Bronchial epithelial cell (primary cell): ENCODE data around the gene CELF2. TPM values are rescaled to one million over a fixed set of nuclear protein-coding genes. Genes with fewer than 3 reads are reported as not detected.

Experiments
- DNase-seq: peaks from one replicate; pipeline ENCODE4 v3.0.0-alpha.2; 2010; ENCODE audit warnings: low read depth
- FAIRE-seq: peaks from 2 replicates; lab custom pipeline; 2011; peaks lifted over from hg19 to GRCh38; lab: Jason Lieb, UNC
- H3K27me3 ChIP-seq: 2 replicates; pipeline ENCODE4 v1.5.1; 2011; ENCODE audit warnings: low read length; ENCODE audit not compliant: control insufficient read depth, insufficient read depth
- H3K36me3 ChIP-seq: 2 replicates; pipeline ENCODE4 v1.5.1; 2011; ENCODE audit warnings: low read length; ENCODE audit not compliant: control insufficient read depth, insufficient read depth
- H3K4me3 ChIP-seq: 2 replicates; pipeline ENCODE4 v1.5.1; 2011; ENCODE audit warnings: mild to moderate bottlenecking, low read depth, low read length, control low read depth
- total RNA-seq: library from RNA; depleted of rRNA; stranded (reverse); fragments of >200 nt; gene quantifications from 2 replicates; pipeline ENCODE4 v1.2.1, GENCODE V29; 2014
- TF ChIP-seq, protein P1 (sequence below): IDR thresholded peaks from 2 replicates; pipeline ENCODE4 v1.5.1; 2011; ENCODE audit warnings: mild to moderate bottlenecking, moderate library complexity, low read length, control low read depth, inconsistent platforms; ENCODE audit not compliant: insufficient read depth, severe bottlenecking

Gene CELF2
- total RNA-seq, 1 donor from 2014 or later = 2.1 TPM

DNA sequence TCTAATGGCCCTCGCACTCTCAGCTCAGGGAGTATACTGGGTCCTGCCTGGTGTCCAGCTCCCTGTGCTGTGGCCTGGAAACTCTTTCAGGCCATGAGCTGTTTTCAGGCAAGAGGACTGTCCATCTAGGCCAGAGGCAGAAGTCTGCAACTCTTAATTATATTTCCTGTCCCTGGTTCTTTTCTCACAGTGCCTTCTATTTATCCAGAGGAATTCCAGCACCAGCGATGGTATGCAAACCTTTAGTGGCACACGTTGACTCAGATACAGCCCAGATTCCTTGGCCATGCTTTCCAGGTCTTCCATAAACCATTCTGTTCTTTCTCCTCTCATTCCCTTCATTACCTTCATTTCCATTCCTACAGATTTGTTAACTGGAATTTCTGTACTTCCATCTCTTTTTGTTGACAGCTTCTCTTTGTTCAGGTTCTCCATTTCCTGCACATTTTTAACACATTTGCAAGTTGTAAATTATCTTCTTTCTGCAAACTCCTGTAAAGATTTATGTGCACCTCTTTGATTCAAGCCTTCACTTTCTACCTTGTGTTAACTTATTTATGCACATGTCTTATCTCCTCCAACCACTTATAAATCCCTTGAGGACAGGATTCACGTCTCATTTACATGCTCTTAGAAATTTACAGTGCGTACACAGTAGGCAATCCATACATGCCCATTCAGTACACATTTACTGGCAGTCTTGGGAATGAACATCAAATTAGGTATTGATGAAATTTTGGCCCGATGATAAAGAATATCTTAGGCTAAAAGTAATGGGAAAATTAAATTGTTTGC lies 172.1 kb downstream of the CELF2 start:
- Histone ChIP-seq H3K4me3 (no peak overlapping the region), H3K27me3 (no peaks in the 10 kb centered on the region), H3K36me3 (no peaks in the 10 kb centered on the region)
- FAIRE-seq (peak; percentile 36), DNase-seq (no peak)
- TF ChIP-seq, protein P1, sequence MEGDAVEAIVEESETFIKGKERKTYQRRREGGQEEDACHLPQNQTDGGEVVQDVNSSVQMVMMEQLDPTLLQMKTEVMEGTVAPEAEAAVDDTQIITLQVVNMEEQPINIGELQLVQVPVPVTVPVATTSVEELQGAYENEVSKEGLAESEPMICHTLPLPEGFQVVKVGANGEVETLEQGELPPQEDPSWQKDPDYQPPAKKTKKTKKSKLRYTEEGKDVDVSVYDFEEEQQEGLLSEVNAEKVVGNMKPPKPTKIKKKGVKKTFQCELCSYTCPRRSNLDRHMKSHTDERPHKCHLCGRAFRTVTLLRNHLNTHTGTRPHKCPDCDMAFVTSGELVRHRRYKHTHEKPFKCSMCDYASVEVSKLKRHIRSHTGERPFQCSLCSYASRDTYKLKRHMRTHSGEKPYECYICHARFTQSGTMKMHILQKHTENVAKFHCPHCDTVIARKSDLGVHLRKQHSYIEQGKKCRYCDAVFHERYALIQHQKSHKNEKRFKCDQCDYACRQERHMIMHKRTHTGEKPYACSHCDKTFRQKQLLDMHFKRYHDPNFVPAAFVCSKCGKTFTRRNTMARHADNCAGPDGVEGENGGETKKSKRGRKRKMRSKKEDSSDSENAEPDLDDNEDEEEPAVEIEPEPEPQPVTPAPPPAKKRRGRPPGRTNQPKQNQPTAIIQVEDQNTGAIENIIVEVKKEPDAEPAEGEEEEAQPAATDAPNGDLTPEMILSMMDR = no peak

DNA sequence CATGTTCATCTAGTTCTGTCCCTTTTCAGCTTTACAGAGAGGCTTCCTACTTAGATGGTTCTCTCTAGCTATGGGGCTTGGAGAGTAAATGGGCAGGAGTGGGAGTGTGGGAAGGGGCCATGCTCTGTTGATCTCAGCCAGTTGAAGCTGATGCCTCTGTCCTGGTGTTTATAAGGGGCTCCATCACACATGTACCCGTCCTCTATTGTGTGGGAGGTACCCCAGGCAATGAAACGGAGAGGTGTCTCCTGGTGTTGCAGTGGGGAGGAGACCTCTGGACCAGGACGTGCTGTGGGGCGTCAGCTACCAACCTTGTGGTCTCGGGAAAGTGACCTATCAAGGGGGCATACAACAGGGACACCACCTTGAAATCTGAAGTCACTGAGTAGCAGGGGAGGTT lies 173.5 kb downstream of the CELF2 start:
- TF ChIP-seq, protein P1 = no peak
- H3K4me3 ChIP-seq = no peak overlapping the region
- no peaks in the 10 kb centered on the region for H3K27me3 ChIP-seq
- DNase-seq (no peak), FAIRE-seq (no peak)
- no peaks in the 10 kb centered on the region for H3K36me3 ChIP-seq

DNA sequence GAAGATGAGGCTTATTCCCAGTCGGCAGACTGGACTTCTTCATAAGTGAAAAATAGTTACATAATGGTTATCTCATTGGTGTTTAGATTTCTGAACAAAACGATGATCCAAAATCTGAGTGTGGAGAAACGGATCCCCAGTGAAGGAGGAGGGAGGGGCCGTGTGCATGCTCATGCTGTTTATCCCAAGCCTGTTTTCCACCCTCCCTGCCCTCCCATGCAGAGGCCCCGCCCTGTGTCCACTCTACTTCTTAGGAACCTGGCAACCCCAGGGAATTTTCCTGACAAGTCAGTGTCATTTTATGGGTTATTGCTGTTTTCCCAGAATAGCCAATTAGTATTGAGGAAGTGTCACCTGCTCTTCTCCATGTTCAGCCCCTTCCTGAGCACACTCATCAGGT lies 174.0 kb downstream of the CELF2 start:
- TF ChIP-seq, protein P1 = no peak
- Histone ChIP-seq H3K4me3 (no peak overlapping the region), H3K36me3 (no peaks in the 10 kb centered on the region), H3K27me3 (no peaks in the 10 kb centered on the region)
- FAIRE-seq (peak; percentile 52), DNase-seq (no peak)

DNA sequence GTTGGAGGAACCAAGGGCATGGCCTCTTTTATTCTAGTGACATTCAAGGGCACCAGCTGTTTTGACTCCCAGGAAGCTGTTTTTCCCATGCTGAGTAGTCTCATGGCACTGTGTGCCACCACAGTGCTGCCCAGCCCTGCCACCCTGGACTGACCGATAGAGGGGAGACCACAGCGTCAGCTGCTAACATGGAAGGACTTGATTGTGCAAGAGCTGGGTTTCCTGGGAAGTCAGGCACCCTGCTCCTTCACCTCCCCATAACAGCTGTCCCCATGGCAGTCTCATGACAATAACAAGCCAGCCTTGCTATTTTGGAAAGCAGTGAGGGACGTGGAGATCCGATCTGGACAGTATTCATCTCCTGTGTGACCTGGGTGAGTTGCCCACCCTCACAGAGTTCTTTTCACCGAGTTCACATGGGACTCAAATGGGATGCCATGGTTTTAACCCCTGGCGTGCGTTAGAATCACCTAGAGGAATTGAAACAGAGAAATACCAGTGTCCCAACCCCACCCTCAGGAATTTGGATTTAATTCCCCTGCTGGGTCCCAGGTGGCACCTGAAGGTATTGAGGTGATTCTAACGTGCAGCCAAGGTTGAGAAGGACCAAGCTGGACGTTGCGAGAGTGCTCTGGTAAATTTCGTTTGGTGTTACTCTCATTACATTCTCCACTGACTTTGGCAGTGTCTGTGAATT lies 174.8 kb downstream of the CELF2 start:
- TF ChIP-seq, protein P1 = no peak
- H3K36me3 ChIP-seq = no peaks in the 10 kb centered on the region
- H3K27me3 ChIP-seq = no peaks in the 10 kb centered on the region
- H3K4me3 ChIP-seq = no peak overlapping the region
- DNase-seq (no peak), FAIRE-seq (no peak)

DNA sequence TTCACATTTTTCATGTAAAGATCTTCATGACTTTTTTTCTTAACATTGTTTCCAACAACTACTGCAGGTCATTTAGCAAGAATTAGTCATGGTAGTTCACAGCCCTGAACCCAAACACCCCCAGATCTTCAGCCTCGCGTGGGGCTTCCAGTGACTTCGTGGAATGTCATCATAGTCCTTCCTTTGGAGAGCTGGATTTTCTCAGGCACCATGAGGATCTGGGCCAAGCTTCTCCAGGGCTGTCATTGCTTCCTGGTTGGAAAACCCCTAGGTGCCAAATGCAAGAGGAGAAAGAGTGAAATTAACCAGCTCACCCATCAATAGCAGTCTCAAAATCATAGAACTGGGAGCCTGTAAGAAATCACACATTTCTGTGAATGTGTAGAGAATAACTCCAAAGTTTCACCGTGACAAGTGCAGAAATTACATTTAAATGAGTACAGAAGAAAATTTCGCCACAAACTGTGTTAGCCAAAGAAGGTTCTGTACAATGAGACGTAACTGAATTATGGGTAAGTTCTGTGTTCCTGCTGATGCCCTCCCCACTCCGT lies 175.4 kb downstream of the CELF2 start:
- TF ChIP-seq, protein P1 = no peak
- FAIRE-seq = peak; percentile 52
- H3K36me3 ChIP-seq = no peaks in the 10 kb centered on the region
- DNase-seq = no peak
- H3K27me3 ChIP-seq = no peaks in the 10 kb centered on the region
- no peak overlapping the region for H3K4me3 ChIP-seq
